A673 (cell line): ENCODE data around the gene AJM1.

Source experiments
- EZH2 ChIP-seq: fragments of 200-600 bp; sonication (generic); IDR thresholded peaks from 2 replicates; pipeline ENCODE4 v1.6.1; 2017; ENCODE audit warnings: borderline replicate concordance, low read depth, mild to moderate bottlenecking, mixed read lengths, antibody characterized with exemption, low read length; ENCODE audit not compliant: poor library complexity, severe bottlenecking
- TF ChIP-seq, protein P1 (sequence below): fragments of 300-800, 200-600 bp; sonication (generic); conservative IDR thresholded peaks from 2 replicates; pipeline ENCODE4 v1.5.1; 2017; ENCODE audit warnings: low read depth, mild to moderate bottlenecking, antibody characterized with exemption, low read length, moderate library complexity, mixed read lengths

DNA sequence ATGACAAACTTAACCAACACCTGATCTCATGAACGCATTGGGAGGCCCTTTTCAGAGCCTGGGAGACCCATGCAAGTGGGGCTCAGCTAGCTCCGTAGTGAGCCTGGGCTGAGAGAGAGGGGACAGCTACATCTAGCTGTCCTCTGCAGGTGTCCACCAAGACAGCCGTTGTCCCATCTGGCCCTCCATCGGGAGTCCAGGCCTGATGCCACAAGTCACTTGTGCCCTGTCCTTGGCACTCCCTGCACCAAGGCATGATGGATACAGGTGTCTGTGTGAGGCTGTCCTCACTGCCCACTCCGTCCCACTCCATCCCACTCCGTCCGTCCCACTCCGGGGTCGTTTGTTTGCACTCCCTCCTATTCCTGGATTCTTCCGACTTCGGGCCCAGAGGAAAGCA is 26.4 kb downstream of the AJM1 start:
- TF ChIP-seq, protein P1, sequence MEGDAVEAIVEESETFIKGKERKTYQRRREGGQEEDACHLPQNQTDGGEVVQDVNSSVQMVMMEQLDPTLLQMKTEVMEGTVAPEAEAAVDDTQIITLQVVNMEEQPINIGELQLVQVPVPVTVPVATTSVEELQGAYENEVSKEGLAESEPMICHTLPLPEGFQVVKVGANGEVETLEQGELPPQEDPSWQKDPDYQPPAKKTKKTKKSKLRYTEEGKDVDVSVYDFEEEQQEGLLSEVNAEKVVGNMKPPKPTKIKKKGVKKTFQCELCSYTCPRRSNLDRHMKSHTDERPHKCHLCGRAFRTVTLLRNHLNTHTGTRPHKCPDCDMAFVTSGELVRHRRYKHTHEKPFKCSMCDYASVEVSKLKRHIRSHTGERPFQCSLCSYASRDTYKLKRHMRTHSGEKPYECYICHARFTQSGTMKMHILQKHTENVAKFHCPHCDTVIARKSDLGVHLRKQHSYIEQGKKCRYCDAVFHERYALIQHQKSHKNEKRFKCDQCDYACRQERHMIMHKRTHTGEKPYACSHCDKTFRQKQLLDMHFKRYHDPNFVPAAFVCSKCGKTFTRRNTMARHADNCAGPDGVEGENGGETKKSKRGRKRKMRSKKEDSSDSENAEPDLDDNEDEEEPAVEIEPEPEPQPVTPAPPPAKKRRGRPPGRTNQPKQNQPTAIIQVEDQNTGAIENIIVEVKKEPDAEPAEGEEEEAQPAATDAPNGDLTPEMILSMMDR: no peak
- no peak for TF ChIP-seq EZH2
